Erythroblast (primary cell): ENCODE results near the gene KCNMA1.

Experiments
- GATA1 ChIP-seq: IDR thresholded peaks from 2 replicates; pipeline ENCODE4 v1.6.1; 2011; ENCODE audit warnings: low read depth, mild to moderate bottlenecking, control low read depth, low read length, moderate library complexity
- POLR2A ChIP-seq: IDR thresholded peaks from 2 replicates; pipeline ENCODE4 v1.6.1; 2011; ENCODE audit warnings: mild to moderate bottlenecking, low read length

DNA sequence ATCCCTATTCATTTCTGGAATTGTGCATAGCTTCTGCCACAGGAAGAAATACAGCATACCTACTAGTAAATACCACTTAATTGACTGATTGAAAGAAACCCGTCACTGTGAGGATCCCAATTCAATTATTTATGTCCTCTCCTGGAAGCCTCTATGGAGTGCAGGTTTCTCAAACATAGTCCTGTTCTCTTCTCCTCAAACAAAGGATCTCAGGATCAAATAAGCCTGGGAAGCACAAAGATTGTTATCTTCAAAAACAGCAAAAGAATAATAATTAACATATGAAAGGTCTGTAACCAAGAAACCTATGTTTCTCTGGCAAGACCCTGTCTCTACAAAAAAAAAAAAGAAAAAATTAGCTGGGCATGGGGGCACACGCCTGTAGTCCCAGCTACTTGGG, 127.3 kb downstream of the KCNMA1 start:
- TF ChIP-seq POLR2A: no peak
- no peak for TF ChIP-seq GATA1
